Gastrocnemius medialis (tissue), 4 donors: ENCODE data around the gene ZIC5.
"Not testable (repeated sequence)": the region's sequence is repeated elsewhere in the genome, so short reads cannot be mapped to it uniquely, and the experiment has no call there.

Experiments
- CTCF ChIP-seq, 5 experiments: fragments of 450-650 bp in 3 of 5; fragments of 200-600 bp in 2 of 5; sonication (generic) in 2 of 5; IDR thresholded peaks in 4 of 5; conservative IDR thresholded peaks in 1 of 5; 1 replicate in 4 of 5; 2 replicates in 1 of 5; pipeline ENCODE4 v1.5.1; 2016 to 2019; ENCODE audit warnings: antibody characterized with exemption in 5 of 5, mild to moderate bottlenecking in 3 of 5, moderate library complexity in 3 of 5
- POLR2A ChIP-seq, 2 donors: fragments of 450-650 bp; IDR thresholded peaks; one replicate each; pipeline ENCODE4 v1.6.1; 2017; ENCODE audit warnings: antibody characterized with exemption in 2 of 2, mild to moderate bottlenecking in 2 of 2, moderate library complexity in 2 of 2

GRCh38 chr13:99945515-99945914 is 26.1 kb downstream of the ZIC5 start:
- not testable (repeated sequence) for TF ChIP-seq POLR2A (IDR thresholded peaks at IDR 0.05); CTCF (IDR thresholded peaks at IDR 0.05 in 4 of 5, conservative IDR thresholded peaks at IDR 0.05 in 1 of 5)
